Activated CD8-positive, alpha-beta memory T cell treated with anti-CD3 and anti-CD28 coated beads, Interleukin-2, amount 50 U/mL, for 48 hours (primary cell): ENCODE measurements around the gene TMPO.
"Not testable (repeated sequence)": the region's sequence is repeated elsewhere in the genome, so short reads cannot be mapped to it uniquely, and the experiment has no call there.

Source experiments
- DNase-seq: peaks from one replicate; pipeline ENCODE4 v3.0.0-alpha.2; 2020

Gene TMPO

DNA sequence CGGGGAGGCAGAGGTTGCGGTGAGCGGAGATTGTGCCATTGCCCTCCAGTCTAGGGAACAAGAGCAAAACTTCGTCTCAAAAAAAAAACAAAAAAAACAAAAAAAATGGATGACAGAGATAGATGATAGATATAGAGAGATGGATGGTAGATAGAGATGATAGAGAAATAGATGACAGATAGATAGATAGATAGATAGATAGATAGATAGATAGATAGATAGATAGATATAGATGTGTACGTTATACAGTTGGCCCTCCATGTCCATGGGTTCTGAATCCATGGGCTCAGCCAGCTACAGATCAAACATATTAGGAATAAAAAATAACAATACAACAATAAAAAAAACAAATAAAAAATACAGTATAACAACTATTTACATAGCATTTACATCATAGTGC lies 65.3 kb downstream of the TMPO start:
- DNase-seq: no peak

DNA sequence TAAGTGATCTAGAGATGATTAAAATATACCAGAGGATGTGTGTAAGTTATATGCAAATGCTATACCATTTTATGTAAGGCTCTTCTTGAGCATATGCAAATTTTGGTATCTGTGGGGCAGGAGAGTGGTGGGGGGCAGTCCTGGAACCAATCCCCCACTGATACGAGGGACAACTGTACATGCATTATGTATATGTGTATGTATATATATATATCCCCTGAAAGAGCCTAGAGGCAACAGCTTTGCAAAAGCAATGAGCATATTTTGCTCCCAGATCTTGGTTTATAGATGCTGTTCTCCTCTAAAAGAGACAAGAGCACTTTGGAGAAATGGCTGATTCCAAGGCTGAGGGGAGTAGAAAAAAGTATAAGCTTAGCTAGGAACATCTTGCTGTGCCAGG lies 65.7 kb downstream of the TMPO start:
- no peak for DNase-seq

DNA sequence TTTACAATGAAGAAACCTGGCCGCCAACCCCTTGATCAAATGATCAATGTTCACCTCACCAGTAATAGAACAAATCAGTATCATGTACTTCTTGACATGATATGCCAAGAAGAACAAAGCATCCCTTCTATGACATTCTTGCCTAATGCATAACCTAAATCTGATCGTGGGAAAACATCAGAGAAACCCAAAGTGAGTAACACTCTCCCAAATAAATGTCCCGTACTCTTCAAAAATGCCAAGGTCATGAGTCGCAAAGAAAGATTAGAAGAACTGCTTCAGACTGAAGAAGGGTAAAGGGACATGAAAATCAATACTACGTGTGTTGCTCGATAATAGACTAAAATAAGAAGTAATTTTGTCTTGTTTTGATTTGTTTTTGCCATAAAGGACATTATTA lies 66.7 kb downstream of the TMPO start:
- DNase-seq: no peak

GRCh38 chr12:98587084-98587483 lies 71.7 kb downstream of the TMPO start:
- DNase-seq: no peak

- no peak for DNase-seq
These were observed 75.8 kb downstream of the TMPO start for GRCh38 chr12:98591209-98591608.

- DNase-seq: no peak
These were observed 77.5 kb downstream of the TMPO start for GRCh38 chr12:98592825-98593322.

DNA sequence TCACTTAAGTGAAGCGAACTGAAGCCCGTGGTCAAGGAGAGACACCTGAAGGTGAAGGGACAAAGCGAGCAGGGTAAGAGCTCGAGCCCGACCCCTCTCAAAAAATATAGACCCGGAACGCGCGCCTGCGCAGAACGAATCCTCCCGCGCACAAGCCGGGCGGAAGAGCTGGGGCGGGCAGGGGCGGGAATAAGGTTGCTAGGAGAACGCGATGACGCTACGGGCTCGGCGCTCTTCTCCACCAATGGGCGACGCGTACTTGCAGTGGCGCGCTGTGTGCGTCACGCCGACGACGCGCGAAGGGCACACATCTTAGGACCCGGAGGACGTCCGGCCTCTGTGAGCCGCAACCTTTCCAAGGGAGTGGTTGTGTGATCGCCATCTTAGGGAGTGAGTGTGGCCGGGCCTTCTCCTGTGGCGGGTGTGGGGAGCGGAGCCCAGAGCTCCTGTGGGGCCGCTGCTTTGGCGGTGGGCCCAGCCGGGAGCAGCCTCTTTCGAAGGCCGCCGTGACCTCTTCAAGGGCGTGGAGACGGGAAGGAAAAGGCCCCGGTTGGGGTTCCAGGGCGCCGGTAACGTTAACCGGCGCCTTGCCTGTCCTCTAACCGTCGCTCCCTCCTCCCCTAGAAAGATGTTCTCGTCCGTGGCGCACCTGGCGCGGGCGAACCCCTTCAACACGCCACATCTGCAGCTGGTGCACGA lies 78.1 kb downstream of the TMPO start, which contains the start of gene SLC25A3:
Gene SLC25A3, plus strand, starts transcription at position 336 of the 699 bp plus-strand sequence. Its CDS starts 293 bp downstream, at position 629.
- peak; percentile 96 for DNase-seq

GRCh38 chr12:98594050-98594835 lies 78.9 kb downstream of the TMPO start:
- DNase-seq: no peak

DNA sequence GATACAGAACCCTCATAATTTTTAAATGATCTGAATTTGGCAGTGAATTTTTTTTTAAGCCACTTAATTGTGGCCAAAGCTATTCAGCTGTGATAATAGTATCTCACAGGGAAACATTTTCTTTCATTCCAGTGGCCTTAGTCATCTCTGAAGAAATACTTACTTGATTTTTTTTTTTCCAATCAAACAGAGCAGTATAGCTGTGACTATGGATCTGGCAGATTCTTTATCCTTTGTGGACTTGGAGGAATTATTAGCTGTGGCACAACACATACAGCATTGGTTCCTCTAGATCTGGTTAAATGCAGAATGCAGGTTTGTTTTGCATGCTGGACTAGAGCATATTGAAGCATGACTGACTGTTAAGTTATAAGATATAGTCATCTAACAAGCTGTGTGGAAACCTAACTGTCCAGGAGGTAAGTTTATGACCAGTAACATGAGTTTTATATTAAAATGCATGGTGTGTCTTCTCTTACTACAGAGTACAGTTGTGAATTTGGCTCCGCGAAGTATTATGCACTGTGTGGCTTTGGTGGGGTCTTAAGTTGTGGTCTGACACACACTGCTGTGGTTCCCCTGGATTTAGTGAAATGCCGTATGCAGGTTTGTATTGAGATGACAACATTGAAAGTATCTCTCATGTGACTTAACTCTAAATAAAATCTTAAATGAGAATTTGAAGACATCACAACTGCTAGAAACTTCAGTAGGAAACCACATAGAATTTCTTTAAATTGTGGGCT lies 80.0 kb downstream of the TMPO start:
- DNase-seq: no peak

GRCh38 chr12:98597313-98597712 lies 81.9 kb downstream of the TMPO start:
- DNase-seq: not testable (repeated sequence)
